Measurements from ENCODE around the gene PINK1. TPM values are rescaled to one million over a fixed set of nuclear protein-coding genes. Genes with fewer than 3 reads are reported as not detected.
A peak's percentile ranks its signal among the peaks of the same experiment; 100 is the strongest.

The PINK1 gene
- total RNA-seq, 1 donor from 2014 or later = 57.7 TPM

DNA sequence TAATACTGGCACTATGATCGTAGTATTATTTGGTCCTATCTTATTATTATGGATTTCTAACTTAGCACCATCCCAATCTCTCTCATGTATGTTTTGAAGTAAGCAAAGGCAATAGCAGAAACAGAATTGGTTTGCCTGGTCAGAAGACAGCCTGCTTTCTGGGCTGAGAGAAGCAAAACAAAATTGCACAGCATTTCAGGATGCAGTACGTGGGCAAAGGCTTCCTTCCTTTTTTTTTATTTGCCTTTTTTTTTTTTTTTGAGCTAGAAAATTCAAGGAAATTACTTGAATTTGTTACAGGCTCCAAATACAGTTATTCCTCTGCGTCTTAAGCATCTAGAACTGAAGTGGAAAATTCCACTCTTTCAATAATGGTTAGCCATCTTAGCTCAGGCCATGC is 35.6 kb upstream of the PINK1 start:
- no peak for DNase-seq (ENCODE audit: low read depth)
- H3K27me3 ChIP-seq (ENCODE audit: control insufficient read depth, insufficient read depth, low read length) = no peaks in the 10 kb centered on the region
- H3K36me3 ChIP-seq (ENCODE audit: control insufficient read depth, insufficient read depth, low read length) = no peaks in the 10 kb centered on the region
- TF ChIP-seq, protein P1, sequence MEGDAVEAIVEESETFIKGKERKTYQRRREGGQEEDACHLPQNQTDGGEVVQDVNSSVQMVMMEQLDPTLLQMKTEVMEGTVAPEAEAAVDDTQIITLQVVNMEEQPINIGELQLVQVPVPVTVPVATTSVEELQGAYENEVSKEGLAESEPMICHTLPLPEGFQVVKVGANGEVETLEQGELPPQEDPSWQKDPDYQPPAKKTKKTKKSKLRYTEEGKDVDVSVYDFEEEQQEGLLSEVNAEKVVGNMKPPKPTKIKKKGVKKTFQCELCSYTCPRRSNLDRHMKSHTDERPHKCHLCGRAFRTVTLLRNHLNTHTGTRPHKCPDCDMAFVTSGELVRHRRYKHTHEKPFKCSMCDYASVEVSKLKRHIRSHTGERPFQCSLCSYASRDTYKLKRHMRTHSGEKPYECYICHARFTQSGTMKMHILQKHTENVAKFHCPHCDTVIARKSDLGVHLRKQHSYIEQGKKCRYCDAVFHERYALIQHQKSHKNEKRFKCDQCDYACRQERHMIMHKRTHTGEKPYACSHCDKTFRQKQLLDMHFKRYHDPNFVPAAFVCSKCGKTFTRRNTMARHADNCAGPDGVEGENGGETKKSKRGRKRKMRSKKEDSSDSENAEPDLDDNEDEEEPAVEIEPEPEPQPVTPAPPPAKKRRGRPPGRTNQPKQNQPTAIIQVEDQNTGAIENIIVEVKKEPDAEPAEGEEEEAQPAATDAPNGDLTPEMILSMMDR (IDR thresholded peaks at IDR 0.05; ENCODE audit: insufficient read depth, low read length, poor library complexity, severe bottlenecking) = no peak
- H3K4me3 ChIP-seq (ENCODE audit: low read depth, low read length) = no peak overlapping the region

DNA sequence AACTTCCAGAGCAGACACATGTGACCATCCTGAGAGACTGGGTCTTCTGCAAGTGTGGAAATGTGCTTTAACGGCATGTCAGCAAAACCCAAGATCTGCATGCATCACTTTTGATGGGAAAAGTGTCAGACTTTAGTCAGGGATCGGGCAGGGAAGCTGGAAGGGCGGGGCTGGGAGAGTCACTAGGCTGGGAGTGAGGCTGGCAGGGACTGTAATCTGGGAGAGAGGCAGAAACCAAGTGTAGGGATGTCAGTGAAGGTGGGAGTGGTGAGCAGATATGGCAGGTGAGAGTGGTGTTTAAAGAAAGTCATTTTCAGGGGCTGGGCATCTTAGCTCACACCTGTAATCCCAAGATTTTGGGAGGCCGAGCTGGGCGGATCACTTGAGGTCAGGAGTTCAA is 33.1 kb upstream of the PINK1 start:
- TF ChIP-seq, protein P1 (IDR thresholded peaks at IDR 0.05; ENCODE audit: insufficient read depth, low read length, poor library complexity, severe bottlenecking) = no peak
- Histone ChIP-seq H3K27me3 (ENCODE audit: control insufficient read depth, insufficient read depth, low read length) (no peaks in the 10 kb centered on the region), H3K36me3 (ENCODE audit: control insufficient read depth, insufficient read depth, low read length) (no peaks in the 10 kb centered on the region), H3K4me3 (ENCODE audit: low read depth, low read length) (no peak overlapping the region)
- no peak for DNase-seq (ENCODE audit: low read depth)

DNA sequence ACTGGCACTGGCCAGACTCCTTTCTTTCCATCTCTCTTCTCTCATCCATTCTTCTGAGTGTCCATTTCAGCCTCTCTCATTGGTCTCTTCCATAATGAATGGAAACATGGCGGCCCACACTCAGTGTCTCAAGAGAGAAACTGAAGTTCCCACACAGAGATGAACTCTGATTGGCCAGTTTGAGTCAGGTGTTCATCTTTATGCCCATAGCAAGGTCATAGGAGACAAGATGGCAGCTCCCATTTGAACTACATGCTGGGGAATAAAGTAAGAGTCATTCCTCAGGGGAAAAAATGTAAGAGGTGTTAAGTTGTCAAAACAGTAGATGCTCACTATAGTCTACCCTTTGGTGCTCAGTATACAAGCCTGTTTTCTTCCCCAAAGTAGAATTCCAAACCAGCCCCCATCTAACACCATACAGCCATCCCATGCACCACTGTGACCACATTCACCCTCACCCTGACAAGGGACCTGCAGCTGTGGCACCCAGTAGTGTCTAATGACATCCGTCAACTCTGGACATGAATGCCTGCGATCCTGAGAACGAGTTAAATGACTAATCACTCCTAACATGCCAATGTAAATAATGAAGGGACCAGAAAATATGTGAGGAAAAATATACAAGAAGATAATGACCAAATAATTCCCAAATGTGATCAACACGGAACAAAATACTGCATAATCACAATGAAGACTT is 32.0 kb upstream of the PINK1 start:
- TF ChIP-seq, protein P1 (IDR thresholded peaks at IDR 0.05; ENCODE audit: insufficient read depth, low read length, poor library complexity, severe bottlenecking) = no peak
- no peaks in the 10 kb centered on the region for H3K27me3 ChIP-seq (ENCODE audit: control insufficient read depth, insufficient read depth, low read length)

DNA sequence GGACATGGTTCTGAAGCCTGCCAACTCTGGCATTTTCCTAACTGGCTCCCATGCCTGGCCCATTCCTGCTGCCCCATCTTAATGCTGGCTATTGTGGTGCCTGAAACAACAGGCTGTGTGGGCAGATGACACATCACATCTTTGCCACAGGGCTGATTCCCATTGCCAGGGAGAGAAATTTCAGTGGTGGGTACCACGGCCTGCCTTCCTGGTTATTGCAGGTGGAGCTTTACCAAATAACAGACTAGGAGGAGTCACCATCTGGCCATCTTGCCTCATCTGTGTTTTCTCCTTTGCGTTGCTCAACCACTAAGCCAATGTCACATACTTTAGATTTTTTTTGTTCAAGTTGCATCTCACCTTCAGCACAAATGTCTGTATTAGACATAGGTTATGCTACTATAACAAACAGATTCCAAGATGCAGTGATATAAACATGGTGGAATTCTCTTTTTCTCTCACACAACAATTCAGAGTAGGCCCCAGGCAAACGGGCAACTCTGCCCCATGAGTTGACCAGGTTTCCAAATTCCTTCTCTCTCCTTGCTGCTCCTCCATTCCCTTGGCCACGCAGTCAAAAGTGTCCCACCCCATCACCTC is 30.3 kb upstream of the PINK1 start:
- H3K27me3 ChIP-seq (ENCODE audit: control insufficient read depth, insufficient read depth, low read length) = no peaks in the 10 kb centered on the region
- H3K36me3 ChIP-seq (ENCODE audit: control insufficient read depth, insufficient read depth, low read length) = no peaks in the 10 kb centered on the region
- no peak overlapping the region for H3K4me3 ChIP-seq (ENCODE audit: low read depth, low read length)
- DNase-seq (ENCODE audit: low read depth) = no peak
- TF ChIP-seq, protein P1 (IDR thresholded peaks at IDR 0.05; ENCODE audit: insufficient read depth, low read length, poor library complexity, severe bottlenecking) = no peak

More for the DNA sequence above, 32.0 kb upstream of the PINK1 start:
- DNase-seq (ENCODE audit: low read depth) = no peak
- Histone ChIP-seq H3K36me3 (ENCODE audit: control insufficient read depth, insufficient read depth, low read length) (no peaks in the 10 kb centered on the region), H3K4me3 (ENCODE audit: low read depth, low read length) (no peak overlapping the region)

DNA sequence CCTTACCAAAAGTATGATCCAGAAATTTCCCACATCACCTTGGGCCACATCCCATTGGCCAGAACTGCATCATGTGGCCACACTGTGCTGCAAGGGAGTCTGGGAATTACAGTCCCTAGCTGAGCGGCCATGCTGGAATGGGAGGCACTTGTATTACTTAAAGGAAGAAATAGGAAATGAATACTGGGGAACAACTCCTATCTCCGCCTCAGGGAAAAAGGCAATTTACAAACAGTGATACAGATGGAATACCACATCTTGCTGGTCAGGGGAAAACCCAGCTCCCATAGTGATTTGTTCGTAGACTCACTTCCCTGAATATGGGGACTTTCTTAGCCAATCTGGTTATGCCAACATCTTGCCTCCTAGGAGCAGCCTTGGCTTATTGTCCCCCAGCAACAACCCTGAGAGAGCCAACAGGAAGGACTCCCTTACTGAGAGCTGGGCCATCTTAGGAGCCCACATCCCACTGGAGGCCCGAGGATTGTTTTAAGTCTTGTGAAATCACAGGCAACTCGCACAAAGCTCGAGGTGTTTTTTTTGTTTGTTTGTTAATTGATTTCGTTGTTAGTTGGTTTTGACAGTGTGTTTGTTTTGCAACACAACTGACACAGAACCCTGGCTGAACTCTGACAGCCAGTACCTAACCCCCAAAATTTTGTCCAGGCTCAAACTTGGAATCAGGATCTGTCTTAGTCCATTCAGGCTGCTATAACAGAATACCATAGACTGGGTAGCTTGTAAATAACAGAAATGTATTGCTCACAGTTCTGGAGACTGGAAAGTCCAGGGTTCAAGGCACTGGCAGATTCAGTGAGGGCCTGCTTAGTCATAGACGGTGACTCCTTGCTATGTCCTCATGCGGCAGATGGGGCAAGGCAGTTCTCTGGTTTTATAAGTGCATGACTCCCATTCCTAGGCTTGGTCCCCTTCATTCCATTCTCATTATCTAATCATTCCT is 29.5 kb upstream of the PINK1 start:
- no peaks in the 10 kb centered on the region for H3K27me3 ChIP-seq (ENCODE audit: control insufficient read depth, insufficient read depth, low read length)
- no peaks in the 10 kb centered on the region for H3K36me3 ChIP-seq (ENCODE audit: control insufficient read depth, insufficient read depth, low read length)
- TF ChIP-seq, protein P1 (IDR thresholded peaks at IDR 0.05; ENCODE audit: insufficient read depth, low read length, poor library complexity, severe bottlenecking) = no peak
- H3K4me3 ChIP-seq (ENCODE audit: low read depth, low read length) = no peak overlapping the region
- peak; percentile 82 for DNase-seq (ENCODE audit: low read depth)
